ENCODE measurements around the gene MAN1B1.
A peak's percentile ranks its signal among the peaks of the same experiment; 100 is the strongest.

MAN1B1 gene

DNA sequence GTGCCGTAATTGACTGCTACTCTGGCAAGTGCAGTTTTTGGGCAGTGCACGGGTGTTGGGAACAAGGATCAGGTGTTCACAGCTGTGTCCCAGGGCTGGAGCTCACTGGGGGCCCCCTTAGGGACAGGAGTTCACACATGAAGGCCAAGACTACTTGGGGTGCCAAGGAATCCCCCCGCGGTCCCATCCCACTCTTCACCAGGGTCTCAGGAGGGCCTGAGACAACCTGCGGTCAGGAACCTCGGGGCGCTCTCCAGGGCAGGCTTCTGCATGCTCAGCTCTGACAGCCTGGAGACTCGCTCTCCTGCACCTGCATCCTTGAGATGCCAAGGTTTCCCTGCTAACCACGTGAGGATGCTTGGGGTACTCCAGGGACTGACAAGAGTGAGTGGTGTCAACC lies 2.3 kb upstream of the MAN1B1 start:
- DNase-seq (ENCODE audit: low read depth in 2 of 2) = no peak

- DNase-seq (ENCODE audit: low read depth in 2 of 2) = peak in 1 of 2 donors; percentile 20
Observed at GRCh38 chr9:137085920-137086530, 760 bp upstream of the MAN1B1 start.

- DNase-seq (ENCODE audit: low read depth in 2 of 2) = peak in 1 of 2 donors; percentile 4
Observed at GRCh38 chr9:137087409-137087925, 682 bp downstream of the MAN1B1 start.

DNA sequence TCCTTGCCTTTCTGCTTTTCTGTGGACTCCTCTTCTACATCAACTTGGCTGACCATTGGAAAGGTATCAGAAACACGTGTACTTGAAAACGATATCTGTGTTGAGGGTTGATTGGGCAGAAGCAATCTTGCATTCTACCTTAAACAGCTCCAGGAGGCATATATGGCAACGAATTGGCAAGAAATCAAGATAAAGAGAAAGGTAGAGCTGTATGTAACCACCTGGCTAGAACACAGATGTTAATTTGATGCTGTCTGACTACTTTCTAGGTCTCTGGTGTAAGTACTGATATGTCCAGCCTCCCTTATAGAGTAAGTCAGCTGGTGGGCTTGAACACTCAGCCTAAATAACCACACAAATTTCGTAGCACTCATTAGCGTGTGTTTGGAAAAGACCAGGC lies 1.3 kb downstream of the MAN1B1 start:
- no peak for DNase-seq (ENCODE audit: low read depth in 2 of 2)

GRCh38 chr9:137089232-137089947 lies 2.6 kb downstream of the MAN1B1 start:
- DNase-seq (ENCODE audit: low read depth in 2 of 2) = no peak

DNA sequence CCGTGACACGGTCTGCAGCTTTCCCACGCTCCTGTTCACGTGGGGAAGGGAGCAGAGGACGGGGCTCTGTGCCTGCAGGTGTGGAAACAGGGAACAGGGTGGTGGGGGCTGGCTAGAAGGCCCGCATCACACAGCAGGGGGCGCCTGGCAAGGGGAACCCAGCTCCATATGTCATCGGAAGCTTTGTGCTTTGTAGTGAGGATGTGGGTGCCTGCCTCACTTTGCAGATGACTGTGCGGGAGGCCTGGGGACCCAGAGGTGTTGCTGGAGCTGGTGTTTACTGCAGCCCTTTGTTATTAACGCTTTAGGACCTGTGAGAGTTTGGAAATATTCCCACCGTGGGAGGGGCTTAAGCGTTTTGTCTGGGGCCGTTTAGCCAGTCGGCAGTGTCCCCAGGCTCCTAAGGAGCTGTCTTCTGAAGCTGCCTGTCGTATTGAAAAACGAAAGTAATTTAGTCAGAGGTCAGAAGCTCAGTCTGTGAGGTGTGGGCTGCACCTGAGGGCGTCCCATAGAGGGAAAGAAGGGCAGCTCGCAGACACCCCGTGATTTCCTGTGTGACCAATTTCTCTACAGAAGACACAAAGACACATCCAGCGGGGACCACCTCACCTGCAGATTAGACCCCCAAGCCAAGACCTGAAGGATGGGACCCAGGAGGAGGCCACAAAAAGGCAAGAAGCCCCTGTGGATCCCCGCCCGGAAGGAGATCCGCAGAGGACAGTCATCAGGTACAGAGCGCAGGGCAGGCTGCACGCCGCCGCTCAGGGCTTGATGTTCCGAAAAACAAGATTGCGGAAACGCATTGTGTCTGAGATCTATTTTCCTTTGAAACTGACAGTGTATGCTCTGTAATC lies 9.1 kb downstream of the MAN1B1 start:
- peak; percentile 74 to 83 for DNase-seq (ENCODE audit: low read depth in 2 of 2)

DNA sequence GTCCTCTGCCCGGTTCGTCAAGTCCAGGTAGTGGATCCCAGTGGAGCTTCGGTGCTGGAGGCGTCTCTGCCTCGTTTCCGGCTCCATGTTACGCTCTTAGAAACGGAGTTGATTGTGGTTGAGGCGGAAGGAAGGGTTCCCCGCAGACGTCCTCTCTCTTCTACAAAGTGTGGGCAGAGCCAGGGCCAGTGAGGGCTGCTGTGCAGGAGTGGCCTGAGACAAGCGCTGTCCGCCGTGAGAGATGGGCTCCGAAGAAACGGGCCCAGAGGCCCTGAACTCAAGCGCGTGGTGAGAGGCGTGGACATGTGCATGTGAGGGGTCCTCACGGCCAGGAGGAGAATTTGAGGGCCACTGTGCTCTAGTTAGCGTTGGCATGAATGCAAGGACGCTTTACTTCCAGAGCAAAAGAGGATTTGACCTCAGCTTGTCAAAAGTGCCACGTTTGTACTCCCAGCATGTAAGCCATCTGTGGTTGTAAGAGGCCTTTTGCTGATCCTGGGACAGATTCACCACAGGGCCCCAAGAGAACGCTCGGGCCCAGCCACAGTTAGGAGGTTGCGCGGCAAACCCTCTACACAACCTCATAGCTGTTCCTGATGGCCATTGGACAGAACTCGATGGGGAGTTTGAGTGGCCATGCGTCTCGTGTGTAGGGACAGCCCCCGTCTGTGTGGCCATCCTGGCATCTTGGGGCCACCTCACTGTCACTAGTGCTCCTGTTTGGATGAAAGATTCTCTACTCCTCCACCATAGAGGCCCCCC lies 10.2 kb downstream of the MAN1B1 start:
- DNase-seq (ENCODE audit: low read depth in 2 of 2) = no peak

- DNase-seq (ENCODE audit: low read depth in 2 of 2) = no peak
Observed at GRCh38 chr9:137097761-137098462, 11.1 kb downstream of the MAN1B1 start.

DNA sequence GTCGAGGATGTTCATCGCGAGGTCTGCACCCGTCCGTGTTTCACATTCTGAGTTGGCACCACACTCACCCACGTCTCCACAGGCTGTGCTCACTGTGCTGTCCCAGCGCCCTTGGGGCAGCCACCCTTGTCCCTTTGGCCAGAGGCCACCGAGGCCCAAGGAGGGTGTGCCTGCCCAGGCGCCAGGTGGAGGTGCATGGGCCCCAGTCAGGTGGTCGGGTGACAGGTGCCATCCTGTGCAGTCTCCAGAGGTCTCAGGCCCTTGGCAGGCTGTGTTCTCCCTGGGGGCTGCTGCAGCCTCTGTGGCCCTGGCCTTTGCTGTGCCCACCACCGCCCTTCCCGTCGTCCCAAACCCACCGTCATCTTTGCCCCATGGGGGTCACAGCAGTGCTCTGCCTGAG lies 12.4 kb downstream of the MAN1B1 start:
- DNase-seq (ENCODE audit: low read depth in 2 of 2) = no peak

- DNase-seq (ENCODE audit: low read depth in 2 of 2) = no peak
Observed at GRCh38 chr9:137103206-137103999, 16.6 kb downstream of the MAN1B1 start.

GRCh38 chr9:137105814-137106661 lies 19.3 kb downstream of the MAN1B1 start:
- DNase-seq (ENCODE audit: low read depth in 2 of 2) = no peak

GRCh38 chr9:137106662-137107250 lies 20.0 kb downstream of the MAN1B1 start:
- DNase-seq (ENCODE audit: low read depth in 2 of 2) = no peak

DNA sequence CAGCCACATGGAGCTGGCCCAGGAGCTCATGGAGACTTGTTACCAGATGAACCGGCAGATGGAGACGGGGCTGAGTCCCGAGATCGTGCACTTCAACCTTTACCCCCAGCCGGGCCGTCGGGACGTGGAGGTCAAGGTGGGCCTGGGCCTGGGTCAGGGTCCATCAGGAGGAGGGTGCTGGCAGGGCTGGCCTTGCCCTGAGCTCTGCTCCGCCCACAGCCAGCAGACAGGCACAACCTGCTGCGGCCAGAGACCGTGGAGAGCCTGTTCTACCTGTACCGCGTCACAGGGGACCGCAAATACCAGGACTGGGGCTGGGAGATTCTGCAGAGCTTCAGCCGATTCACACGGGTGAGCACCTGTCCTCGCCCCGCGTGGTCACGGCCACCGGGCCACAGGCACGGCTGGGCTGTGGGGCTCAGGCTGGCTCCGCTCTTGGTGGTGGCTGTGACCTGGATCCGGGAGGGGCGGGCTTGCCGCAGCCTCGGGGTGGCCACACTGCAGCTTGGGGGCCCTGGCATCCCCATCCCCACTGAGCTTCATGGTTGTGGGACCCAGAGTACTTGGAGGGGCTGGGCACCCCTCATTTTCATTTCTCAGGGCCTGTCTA lies 20.6 kb downstream of the MAN1B1 start:
- no peak for DNase-seq (ENCODE audit: low read depth in 2 of 2)

DNA sequence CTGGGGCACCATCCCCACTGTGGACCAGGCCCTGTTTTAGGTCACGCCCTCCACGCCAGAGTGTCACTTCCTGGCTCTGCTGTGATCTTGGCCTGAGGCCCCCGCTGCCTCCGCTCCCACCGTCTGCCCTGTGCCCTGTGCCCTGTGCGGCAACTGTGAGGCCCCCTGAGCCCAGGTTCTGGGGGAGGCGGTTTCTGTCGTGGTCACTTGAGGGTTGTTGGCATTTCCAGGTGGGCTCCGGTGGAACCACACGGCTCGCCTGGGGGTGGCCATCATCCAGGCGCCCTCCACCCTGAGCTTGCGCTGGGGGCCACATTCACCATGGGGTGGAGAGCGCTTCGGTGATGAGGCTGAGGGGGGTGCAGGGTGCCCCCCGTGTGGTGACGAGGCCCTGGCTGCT lies 21.2 kb downstream of the MAN1B1 start:
- no peak for DNase-seq (ENCODE audit: low read depth in 2 of 2)

GRCh38 chr9:137108608-137109249 lies 21.9 kb downstream of the MAN1B1 start:
- DNase-seq (ENCODE audit: low read depth in 2 of 2) = no peak

DNA sequence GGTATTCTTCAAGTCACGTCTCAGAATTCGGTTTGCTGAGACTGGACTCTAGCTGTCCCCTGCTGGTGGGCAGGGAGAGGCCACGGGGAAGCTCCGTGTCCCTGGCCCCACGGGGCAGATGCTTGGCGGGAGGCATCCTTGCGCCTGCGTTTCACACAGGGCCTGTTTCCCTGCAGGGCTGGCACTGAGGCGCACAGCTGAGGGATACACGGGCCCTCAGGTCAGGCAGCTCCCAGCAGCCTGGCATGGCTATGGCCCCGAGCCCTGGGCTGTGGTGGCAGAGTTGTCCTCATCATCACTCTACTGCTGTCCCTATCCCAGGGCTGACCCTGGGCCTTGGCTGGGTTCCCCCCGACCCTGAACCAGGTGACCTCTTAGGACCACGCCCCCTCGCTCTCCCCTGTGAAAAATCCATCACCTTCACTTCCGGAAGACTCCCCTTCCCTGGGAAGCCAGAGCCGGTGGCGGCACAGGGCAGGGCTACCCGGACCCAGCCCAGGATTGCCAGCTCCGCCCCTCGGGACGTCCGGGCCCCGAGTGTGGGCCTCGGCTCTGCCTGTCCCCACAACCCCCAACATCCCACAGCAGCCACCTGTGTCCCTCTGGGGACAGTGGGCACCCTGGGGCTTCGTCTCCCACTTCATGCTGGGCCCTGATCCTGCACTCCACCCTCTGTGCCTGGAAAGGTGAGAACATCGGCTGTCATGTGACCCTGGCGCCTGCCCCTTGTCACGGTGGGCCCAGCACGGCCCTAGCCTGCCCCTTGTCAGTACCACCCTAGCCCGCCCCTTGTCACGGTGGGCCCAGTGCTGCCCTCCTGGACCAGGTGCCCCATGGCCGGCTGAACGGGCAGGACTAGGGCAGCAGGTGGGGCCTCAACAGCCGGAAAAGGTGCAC lies 22.7 kb downstream of the MAN1B1 start:
- DNase-seq (ENCODE audit: low read depth in 2 of 2) = no peak

Measured in stimulated activated CD4-positive, alpha-beta T cell treated with anti-CD3 and anti-CD28 coated beads, Interleukin-15, amount 100 ng/mL, for 48 hours (primary cell).